ENCODE data around the gene P4HA2.
A peak's percentile ranks its signal among the peaks of the same experiment; 100 is the strongest.

The P4HA2 gene

GRCh38 chr5:132270706-132271105, 43.1 kb upstream of the P4HA2 start:
- no peak overlapping the region for H3K9ac ChIP-seq
- peaks cover 17% of the 10 kb centered on the region; the same call in 1 of the 2 replicates for H3K4me1 ChIP-seq
- no peaks in the 10 kb centered on the region for H3K36me3 ChIP-seq
- peak overlapping the region; percentile 71 for H3K4me2 ChIP-seq
- TF ChIP-seq Cebpa-rat (IDR thresholded peaks at IDR 0.05), result no peak
- no peaks in the 10 kb centered on the region for H4K20me1 ChIP-seq
- no peaks in the 10 kb centered on the region for H3K9me3 ChIP-seq
- H3K27ac ChIP-seq, result no peak overlapping the region
- 0 out of 2 replicates have a peak, but pooled peaks cover 6% of the 10 kb centered on the region for H3K27me3 ChIP-seq
- no peak overlapping the region for H3K4me3 ChIP-seq

GRCh38 chr5:132270335-132270665, 42.6 kb upstream of the P4HA2 start:
- H3K4me2 ChIP-seq, result peak overlapping the region; percentile 71; the same call in 1 of the 2 replicates
- no peak overlapping the region for H3K27ac ChIP-seq
- H3K4me3 ChIP-seq, result no peak overlapping the region
- peaks cover 17% of the 10 kb centered on the region; the same call in 1 of the 2 replicates for H3K4me1 ChIP-seq
- H3K9me3 ChIP-seq, result no peaks in the 10 kb centered on the region
- H4K20me1 ChIP-seq, result no peaks in the 10 kb centered on the region
- H3K9ac ChIP-seq, result no peak overlapping the region
- H3K27me3 ChIP-seq, result 0 out of 2 replicates have a peak, but pooled peaks cover 6% of the 10 kb centered on the region
- H3K36me3 ChIP-seq, result no peaks in the 10 kb centered on the region
- TF ChIP-seq Cebpa-rat (IDR thresholded peaks at IDR 0.05), result no peak

- H4K20me1 ChIP-seq, result no peaks in the 10 kb centered on the region
- no peak overlapping the region for H3K4me3 ChIP-seq
- H3K27me3 ChIP-seq, result 0 out of 2 replicates have a peak, but pooled peaks cover 6% of the 10 kb centered on the region
- TF ChIP-seq Cebpa-rat (IDR thresholded peaks at IDR 0.05), result no peak
- no peak overlapping the region for H3K4me2 ChIP-seq
- H3K9me3 ChIP-seq, result no peaks in the 10 kb centered on the region
- no peak overlapping the region for H3K27ac ChIP-seq
- H3K4me1 ChIP-seq, result peaks cover 17% of the 10 kb centered on the region; the same call in 1 of the 2 replicates
- no peaks in the 10 kb centered on the region for H3K36me3 ChIP-seq
- H3K9ac ChIP-seq, result no peak overlapping the region
Observed at GRCh38 chr5:132269635-132270334, 42.1 kb upstream of the P4HA2 start.

- no peaks in the 10 kb centered on the region for H3K36me3 ChIP-seq
- H3K27ac ChIP-seq, result no peak overlapping the region
- no peaks in the 10 kb centered on the region for H3K9me3 ChIP-seq
- H3K9ac ChIP-seq, result no peak overlapping the region
- H3K4me3 ChIP-seq, result no peak overlapping the region
- H4K20me1 ChIP-seq, result no peaks in the 10 kb centered on the region
- peaks cover 22% of the 10 kb centered on the region for H3K4me1 ChIP-seq
- H3K4me2 ChIP-seq, result no peak overlapping the region
- no peak for TF ChIP-seq Cebpa-rat (IDR thresholded peaks at IDR 0.05)
- H3K27me3 ChIP-seq, result 0 out of 2 replicates have a peak, but pooled peaks cover 6% of the 10 kb centered on the region
Observed at GRCh38 chr5:132268769-132269551, 41.3 kb upstream of the P4HA2 start.

- H3K4me1 ChIP-seq, result peaks cover 30% of the 10 kb centered on the region
- no peak overlapping the region for H3K4me3 ChIP-seq
- TF ChIP-seq Cebpa-rat (IDR thresholded peaks at IDR 0.05), result no peak
- 0 out of 2 replicates have a peak overlapping the region, but pooled peaks have one; percentile 26 for H3K27ac ChIP-seq
- H3K36me3 ChIP-seq, result no peaks in the 10 kb centered on the region
- H4K20me1 ChIP-seq, result no peaks in the 10 kb centered on the region
- no peaks in the 10 kb centered on the region for H3K9me3 ChIP-seq
- H3K27me3 ChIP-seq, result 0 out of 2 replicates have a peak, but pooled peaks cover 6% of the 10 kb centered on the region
- no peak overlapping the region for H3K4me2 ChIP-seq
- H3K9ac ChIP-seq, result no peak overlapping the region
Observed at GRCh38 chr5:132267931-132268768, 40.5 kb upstream of the P4HA2 start.

- Histone ChIP-seq H3K27me3 (0 out of 2 replicates have a peak, but pooled peaks cover 3% of the 10 kb centered on the region), H3K4me1 (peaks cover 27% of the 10 kb centered on the region), H3K27ac (no peak overlapping the region), H3K9ac (no peak overlapping the region), H3K4me3 (no peak overlapping the region), H4K20me1 (no peaks in the 10 kb centered on the region), H3K4me2 (no peak overlapping the region), H3K9me3 (no peaks in the 10 kb centered on the region), H3K36me3 (no peaks in the 10 kb centered on the region)
- TF ChIP-seq Cebpa-rat (IDR thresholded peaks at IDR 0.05), result no peak
Observed at GRCh38 chr5:132267166-132267739, 39.6 kb upstream of the P4HA2 start.

GRCh38 chr5:132266836-132267160, 39.1 kb upstream of the P4HA2 start:
- Histone ChIP-seq H3K4me2 (no peak overlapping the region), H3K9ac (no peak overlapping the region), H3K36me3 (no peaks in the 10 kb centered on the region)

GRCh38 chr5:132266031-132266835, 38.6 kb upstream of the P4HA2 start:
- Histone ChIP-seq H3K4me3 (no peak overlapping the region), H3K4me2 (no peak overlapping the region), H4K20me1 (no peaks in the 10 kb centered on the region), H3K9me3 (no peaks in the 10 kb centered on the region), H3K27ac (no peak overlapping the region; the same call in 1 of the 2 replicates), H3K9ac (no peak overlapping the region), H3K36me3 (no peaks in the 10 kb centered on the region), H3K27me3 (no peaks in the 10 kb centered on the region), H3K4me1 (peaks cover 25% of the 10 kb centered on the region)
- no peak for TF ChIP-seq Cebpa-rat (IDR thresholded peaks at IDR 0.05)

More at GRCh38 chr5:132266836-132267160, 39.1 kb upstream of the P4HA2 start:
- no peak for TF ChIP-seq Cebpa-rat (IDR thresholded peaks at IDR 0.05)
- Histone ChIP-seq H4K20me1 (no peaks in the 10 kb centered on the region), H3K27me3 (no peaks in the 10 kb centered on the region), H3K4me3 (no peak overlapping the region), H3K27ac (no peak overlapping the region), H3K4me1 (peaks cover 26% of the 10 kb centered on the region), H3K9me3 (no peaks in the 10 kb centered on the region)

Data from BLaER1 (cell line).